Spleen (tissue), 7 donors: ENCODE results near the gene RRAGD.

Experiments
- POLR2AphosphoS5 ChIP-seq, 3 donors: sonication (generic); formaldehyde crosslinking; IDR thresholded peaks; one replicate each; pipeline ENCODE4 v1.5.1; 2017; ENCODE audit warnings: antibody characterized with exemption in 3 of 3
- TF ChIP-seq, protein P1 (sequence below), 11 experiments: fragments of 200-600 bp in 7 of 11; fragments of 450-650 bp in 4 of 11; sonication (generic) in 4 of 11; IDR thresholded peaks in 8 of 11; conservative IDR thresholded peaks in 3 of 11; 1 replicate in 7 of 11; 2 replicates in 4 of 11; pipeline versions ENCODE4 v1.4.0 to v1.8.0; 2016 to 2021; ENCODE audit warnings: antibody characterized with exemption in 11 of 11, inconsistent platforms in 4 of 11, mild to moderate bottlenecking in 1 of 11
- donor health status: DM: no; HTN: no; CAD: no; lungs with moderate emphysema.
- donor health status: DM: no; HTN: no; CAD: no.
- donor health status: DM: no; HTN: no; CAD: no.

DNA sequence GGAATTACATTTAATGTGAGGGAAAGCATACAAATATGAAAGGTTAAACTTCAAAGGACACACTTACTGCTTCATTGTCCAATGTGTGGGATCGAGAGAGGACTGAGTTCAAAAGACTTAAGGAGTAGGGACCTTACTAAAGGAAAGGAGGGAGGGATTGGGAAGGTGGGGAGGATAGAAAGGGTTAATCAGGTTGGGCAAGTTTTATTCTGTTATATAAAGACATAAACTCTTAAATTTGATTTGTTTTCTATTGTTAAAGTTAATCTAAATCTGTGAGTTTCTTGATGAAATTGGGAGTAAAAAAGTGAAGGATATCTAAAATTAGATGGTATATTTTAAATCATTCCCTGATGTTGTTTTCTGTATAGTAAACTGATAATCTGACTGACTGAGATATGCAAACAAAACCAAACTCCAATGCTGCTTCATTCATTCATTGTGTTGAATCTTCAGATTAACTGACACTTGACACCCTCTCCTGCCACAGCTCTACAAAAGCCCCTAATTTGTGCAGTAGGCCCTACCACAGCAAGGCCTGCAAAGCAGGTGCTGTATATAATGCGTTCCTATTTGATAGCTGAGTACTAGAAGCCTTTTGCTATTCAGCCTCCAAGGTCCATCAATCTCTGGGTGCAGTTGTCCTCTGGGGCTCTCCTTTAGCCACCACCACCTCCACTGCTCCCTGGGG is 58.2 kb downstream of the RRAGD start:
- TF ChIP-seq, protein P1, sequence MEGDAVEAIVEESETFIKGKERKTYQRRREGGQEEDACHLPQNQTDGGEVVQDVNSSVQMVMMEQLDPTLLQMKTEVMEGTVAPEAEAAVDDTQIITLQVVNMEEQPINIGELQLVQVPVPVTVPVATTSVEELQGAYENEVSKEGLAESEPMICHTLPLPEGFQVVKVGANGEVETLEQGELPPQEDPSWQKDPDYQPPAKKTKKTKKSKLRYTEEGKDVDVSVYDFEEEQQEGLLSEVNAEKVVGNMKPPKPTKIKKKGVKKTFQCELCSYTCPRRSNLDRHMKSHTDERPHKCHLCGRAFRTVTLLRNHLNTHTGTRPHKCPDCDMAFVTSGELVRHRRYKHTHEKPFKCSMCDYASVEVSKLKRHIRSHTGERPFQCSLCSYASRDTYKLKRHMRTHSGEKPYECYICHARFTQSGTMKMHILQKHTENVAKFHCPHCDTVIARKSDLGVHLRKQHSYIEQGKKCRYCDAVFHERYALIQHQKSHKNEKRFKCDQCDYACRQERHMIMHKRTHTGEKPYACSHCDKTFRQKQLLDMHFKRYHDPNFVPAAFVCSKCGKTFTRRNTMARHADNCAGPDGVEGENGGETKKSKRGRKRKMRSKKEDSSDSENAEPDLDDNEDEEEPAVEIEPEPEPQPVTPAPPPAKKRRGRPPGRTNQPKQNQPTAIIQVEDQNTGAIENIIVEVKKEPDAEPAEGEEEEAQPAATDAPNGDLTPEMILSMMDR (IDR thresholded peaks at IDR 0.05 in 8 of 11, conservative IDR thresholded peaks at IDR 0.05 in 3 of 11), result no peak
- no peak for TF ChIP-seq POLR2AphosphoS5 (IDR thresholded peaks at IDR 0.05)
